Esophagus squamous epithelium (tissue), 4 donors: Measurements from ENCODE around the gene PRELP.

Experiments used
- CTCF ChIP-seq, 6 experiments: fragments of 450-650 bp in 4 of 6; fragments of 200-600 bp in 2 of 6; sonication (generic) in 2 of 6; IDR thresholded peaks; one replicate each; pipeline ENCODE4 v1.5.1; 2016 to 2019; ENCODE audit warnings: antibody characterized with exemption in 6 of 6, mild to moderate bottlenecking in 4 of 6, moderate library complexity in 4 of 6
- POLR2A ChIP-seq, 4 donors: fragments of 450-650 bp; IDR thresholded peaks; one replicate each; pipeline ENCODE4 v1.6.1; 2017; ENCODE audit warnings: antibody characterized with exemption in 4 of 4, mild to moderate bottlenecking in 4 of 4, moderate library complexity in 3 of 4

- TF ChIP-seq CTCF (IDR thresholded peaks at IDR 0.05) (peak in 2 of 6 experiments; percentile 29), POLR2A (IDR thresholded peaks at IDR 0.05) (peak in 1 of 4 donors; percentile 30)
Measured at GRCh38 chr1:203480084-203480483, 4.5 kb downstream of the PRELP start.
